ENCODE measurements around the gene MRPS24.
"Not testable (repeated sequence)": the region's sequence is repeated elsewhere in the genome, so short reads cannot be mapped to it uniquely, and the experiment has no call there.

The MRPS24 gene

DNA sequence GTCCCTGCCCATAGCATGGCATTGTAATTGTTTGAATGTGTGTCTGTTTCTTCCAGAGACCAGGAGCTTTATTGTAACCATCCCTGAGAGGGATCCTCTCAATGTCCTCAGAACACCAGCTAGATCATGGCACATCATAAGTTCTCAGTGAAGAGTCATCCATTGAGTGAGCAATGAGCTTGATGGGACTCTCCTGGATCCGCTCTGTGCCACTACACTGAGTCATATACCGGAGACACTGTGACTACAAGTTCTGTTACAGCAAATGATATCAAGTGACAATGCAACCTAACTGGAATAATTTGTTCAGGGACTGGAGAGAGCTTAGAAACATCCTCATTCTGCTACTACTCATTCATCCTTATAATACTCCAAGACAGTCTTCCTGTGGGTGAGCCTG lies 25.1 kb downstream of the MRPS24 start:
- TF ChIP-seq, protein P1, sequence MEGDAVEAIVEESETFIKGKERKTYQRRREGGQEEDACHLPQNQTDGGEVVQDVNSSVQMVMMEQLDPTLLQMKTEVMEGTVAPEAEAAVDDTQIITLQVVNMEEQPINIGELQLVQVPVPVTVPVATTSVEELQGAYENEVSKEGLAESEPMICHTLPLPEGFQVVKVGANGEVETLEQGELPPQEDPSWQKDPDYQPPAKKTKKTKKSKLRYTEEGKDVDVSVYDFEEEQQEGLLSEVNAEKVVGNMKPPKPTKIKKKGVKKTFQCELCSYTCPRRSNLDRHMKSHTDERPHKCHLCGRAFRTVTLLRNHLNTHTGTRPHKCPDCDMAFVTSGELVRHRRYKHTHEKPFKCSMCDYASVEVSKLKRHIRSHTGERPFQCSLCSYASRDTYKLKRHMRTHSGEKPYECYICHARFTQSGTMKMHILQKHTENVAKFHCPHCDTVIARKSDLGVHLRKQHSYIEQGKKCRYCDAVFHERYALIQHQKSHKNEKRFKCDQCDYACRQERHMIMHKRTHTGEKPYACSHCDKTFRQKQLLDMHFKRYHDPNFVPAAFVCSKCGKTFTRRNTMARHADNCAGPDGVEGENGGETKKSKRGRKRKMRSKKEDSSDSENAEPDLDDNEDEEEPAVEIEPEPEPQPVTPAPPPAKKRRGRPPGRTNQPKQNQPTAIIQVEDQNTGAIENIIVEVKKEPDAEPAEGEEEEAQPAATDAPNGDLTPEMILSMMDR (IDR thresholded peaks at IDR 0.05; ENCODE audit: low read depth, low read length, missing control alignments) = no peak
- DNase-seq (ENCODE audit: low read depth) = no peak
- no peak overlapping the region for H3K4me3 ChIP-seq (ENCODE audit: low read depth, low read length)

GRCh38 chr7:43843296-43843695 lies 26.0 kb downstream of the MRPS24 start:
- TF ChIP-seq, protein P1 (IDR thresholded peaks at IDR 0.05; ENCODE audit: low read depth, low read length, missing control alignments) = no peak
- no peak overlapping the region for H3K4me3 ChIP-seq (ENCODE audit: low read depth, low read length)
- no peak for DNase-seq (ENCODE audit: low read depth)

DNA sequence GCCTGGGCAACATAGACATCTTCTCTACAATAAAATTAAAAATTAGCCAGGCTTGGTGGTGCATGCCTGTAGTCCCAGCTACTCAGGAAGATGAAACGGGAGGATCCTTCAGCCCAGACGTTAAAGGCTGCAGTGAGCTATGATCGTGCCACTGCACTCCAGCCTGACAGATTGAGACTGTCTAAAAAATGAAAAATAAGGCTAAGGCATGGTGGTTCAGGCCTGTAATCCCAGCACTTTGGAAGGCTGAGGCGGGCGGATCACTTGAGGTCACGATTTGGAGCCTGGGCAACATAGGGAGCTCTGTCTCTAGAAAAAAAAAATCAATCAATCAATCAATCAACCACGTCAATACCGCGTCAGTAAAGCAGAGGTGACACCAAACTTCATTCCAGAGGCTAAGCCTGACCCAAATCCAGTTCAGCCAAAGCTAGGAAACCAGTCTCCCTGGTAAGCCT lies 31.1 kb downstream of the MRPS24 start:
- H3K4me3 ChIP-seq (ENCODE audit: low read depth, low read length) = no peak overlapping the region
- DNase-seq (ENCODE audit: low read depth) = no peak
- TF ChIP-seq, protein P1 (IDR thresholded peaks at IDR 0.05; ENCODE audit: low read depth, low read length, missing control alignments) = no peak

GRCh38 chr7:43834463-43835251 lies 34.7 kb downstream of the MRPS24 start:
- H3K4me3 ChIP-seq (ENCODE audit: low read depth, low read length) = peak overlapping the region; percentile 34
- peak; percentile 68 for DNase-seq (ENCODE audit: low read depth)
- TF ChIP-seq, protein P1 (IDR thresholded peaks at IDR 0.05; ENCODE audit: low read depth, low read length, missing control alignments) = no peak

GRCh38 chr7:43830917-43831316 lies 38.4 kb downstream of the MRPS24 start:
- DNase-seq (ENCODE audit: low read depth); H3K4me3 ChIP-seq (ENCODE audit: low read depth, low read length): not testable (repeated sequence)

DNA sequence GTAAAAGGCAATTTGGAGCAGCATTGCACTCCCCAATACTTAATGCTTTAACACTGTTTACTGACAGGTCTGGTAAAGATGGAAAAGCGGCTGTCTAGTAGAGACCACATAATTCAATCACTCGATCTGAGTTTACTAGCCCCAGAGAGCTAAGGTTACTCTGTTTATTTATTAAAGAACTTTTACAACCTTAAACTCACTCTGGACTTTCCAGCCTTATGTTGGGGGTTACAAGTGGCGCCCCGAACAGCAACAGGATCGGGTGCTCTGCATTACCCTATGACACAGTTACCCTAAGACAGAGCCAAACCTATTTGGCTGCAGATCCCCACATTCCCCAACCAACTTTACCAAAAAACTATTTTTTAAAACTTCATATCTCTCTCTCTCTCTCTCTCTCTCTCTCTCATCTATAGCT lies 43.9 kb downstream of the MRPS24 start:
- H3K4me3 ChIP-seq (ENCODE audit: low read depth, low read length) = no peak overlapping the region
- no peak for DNase-seq (ENCODE audit: low read depth)
- TF ChIP-seq, protein P1 (IDR thresholded peaks at IDR 0.05; ENCODE audit: low read depth, low read length, missing control alignments) = no peak

DNA sequence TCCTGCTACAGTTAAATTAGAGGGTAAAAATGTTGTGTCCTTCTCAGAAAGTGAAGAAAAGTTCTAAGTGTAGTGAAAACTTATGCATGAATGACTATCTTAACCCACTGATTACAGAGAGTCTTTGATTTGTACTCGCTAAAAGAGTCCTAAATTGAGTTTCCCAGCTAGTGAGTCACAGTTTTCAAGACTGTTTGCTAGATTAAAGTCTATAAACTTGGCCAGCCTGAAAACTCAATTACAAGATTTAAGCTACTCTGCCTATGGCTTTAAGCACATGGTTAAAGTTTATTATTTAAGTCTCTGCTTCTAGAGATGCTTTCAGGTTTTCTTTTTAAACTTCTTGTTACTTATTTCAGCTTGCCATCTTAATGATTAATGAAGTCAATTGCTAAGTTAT lies 44.4 kb downstream of the MRPS24 start:
- no peak overlapping the region for H3K4me3 ChIP-seq (ENCODE audit: low read depth, low read length)
- DNase-seq (ENCODE audit: low read depth) = no peak
- TF ChIP-seq, protein P1 (IDR thresholded peaks at IDR 0.05; ENCODE audit: low read depth, low read length, missing control alignments) = no peak

DNA sequence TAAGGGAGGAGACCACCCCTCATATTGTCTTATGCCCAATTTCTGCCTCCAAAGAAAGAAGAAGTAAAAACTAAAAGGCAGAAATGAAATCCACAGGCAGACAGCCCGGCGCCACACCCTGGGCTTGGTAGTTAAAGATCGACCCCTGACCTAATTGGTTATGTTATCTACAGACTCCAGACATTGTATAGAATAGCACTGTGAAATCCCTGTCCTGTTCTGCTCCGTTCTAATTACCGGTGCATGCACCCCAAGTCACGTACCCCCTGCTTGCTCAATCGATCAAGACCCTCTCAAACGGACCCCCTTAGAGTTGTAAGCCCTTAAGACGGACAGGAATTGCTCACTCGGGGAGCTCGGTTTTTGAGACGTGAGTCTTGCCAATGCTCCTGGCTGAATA lies 44.8 kb downstream of the MRPS24 start:
- not testable (repeated sequence) for DNase-seq (ENCODE audit: low read depth); H3K4me3 ChIP-seq (ENCODE audit: low read depth, low read length)
